ENCODE data around the gene MRPS35.

DNA sequence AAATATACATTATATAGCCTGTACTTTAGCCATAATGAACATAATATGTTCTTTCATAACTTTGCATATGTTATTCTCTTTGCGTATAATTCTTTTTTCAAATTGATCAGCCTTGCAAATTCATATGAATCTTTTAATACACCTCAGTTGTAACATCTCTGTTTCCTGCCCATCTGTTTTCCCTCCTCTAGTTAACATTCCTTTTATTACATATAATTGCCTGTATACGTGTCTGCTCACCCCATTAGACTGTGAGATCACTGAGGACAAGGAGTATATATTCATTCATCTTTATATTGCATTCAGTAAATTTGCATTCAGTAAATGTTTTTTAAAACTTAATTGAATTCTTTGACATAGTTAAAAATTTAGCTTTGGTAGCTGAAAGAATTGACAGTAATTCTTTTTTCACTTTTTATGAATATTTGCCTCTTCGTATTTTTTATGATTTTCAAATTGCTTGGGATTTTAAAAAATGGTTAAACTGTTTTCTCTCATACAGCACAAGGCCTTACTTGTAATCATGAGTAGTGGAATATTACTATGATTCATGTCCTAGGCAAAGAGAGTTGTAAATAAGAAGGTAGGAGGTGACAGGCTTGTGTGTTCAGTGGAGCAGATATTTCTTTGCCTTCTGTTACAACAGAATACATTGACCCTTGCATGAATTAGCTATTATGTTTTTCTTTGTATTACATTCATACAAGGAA, 36.6 kb downstream of the MRPS35 start:
- TF ChIP-seq PRRX2 (CRISPR knock-in tag; IDR thresholded peaks at IDR 0.05) (no peak), CTCF (IDR thresholded peaks at IDR 0.05) (no peak), ATF6 (CRISPR knock-in tag; IDR thresholded peaks at IDR 0.05) (no peak), CBFB (CRISPR knock-in tag; IDR thresholded peaks at IDR 0.05; ENCODE audit: low read depth) (no peak), NR3C1 (CRISPR knock-in tag; conservative IDR thresholded peaks at IDR 0.05; ENCODE audit: low read depth) (no peak), IRF2 (CRISPR knock-in tag; IDR thresholded peaks at IDR 0.05; ENCODE audit: borderline replicate concordance, low read depth) (no peak), CREB1 (CRISPR knock-in tag; IDR thresholded peaks at IDR 0.05) (no peak)
- TF ChIP-seq, protein P1, sequence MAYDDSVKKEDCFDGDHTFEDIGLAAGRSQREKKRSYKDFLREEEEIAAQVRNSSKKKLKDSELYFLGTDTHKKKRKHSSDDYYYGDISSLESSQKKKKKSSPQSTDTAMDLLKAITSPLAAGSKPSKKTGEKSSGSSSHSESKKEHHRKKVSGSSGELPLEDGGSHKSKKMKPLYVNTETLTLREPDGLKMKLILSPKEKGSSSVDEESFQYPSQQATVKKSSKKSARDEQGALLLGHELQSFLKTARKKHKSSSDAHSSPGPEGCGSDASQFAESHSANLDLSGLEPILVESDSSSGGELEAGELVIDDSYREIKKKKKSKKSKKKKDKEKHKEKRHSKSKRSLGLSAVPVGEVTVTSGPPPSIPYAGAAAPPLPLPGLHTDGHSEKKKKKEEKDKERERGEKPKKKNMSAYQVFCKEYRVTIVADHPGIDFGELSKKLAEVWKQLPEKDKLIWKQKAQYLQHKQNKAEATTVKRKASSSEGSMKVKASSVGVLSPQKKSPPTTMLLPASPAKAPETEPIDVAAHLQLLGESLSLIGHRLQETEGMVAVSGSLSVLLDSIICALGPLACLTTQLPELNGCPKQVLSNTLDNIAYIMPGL (CRISPR knock-in tag; IDR thresholded peaks at IDR 0.05) = no peak
- TF ChIP-seq, protein P2, sequence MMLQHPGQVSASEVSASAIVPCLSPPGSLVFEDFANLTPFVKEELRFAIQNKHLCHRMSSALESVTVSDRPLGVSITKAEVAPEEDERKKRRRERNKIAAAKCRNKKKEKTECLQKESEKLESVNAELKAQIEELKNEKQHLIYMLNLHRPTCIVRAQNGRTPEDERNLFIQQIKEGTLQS (CRISPR knock-in tag; conservative IDR thresholded peaks at IDR 0.05) = no peak

All from WTC11 (cell line).